Lung (tissue), 12 donors: Measurements from ENCODE around the gene RING1. TPM values are rescaled to one million over a fixed set of nuclear protein-coding genes. Genes with fewer than 3 reads are reported as not detected.

Experiments used
- ATAC-seq: fragments of 200-7000 bp; cut with Tn5 transposase; one replicate; pipeline ENCODE4 v1.9.1; 2020; ENCODE audit warnings: moderate number of reproducible peaks; ENCODE audit not compliant: insufficient read depth, low FRiP score
- DNase-seq, 3 donors: peaks; one replicate each; pipeline ENCODE4 v3.0.0-alpha.2; 2013 to 2017
- H3K27ac ChIP-seq, 2 donors: one replicate each; pipeline ENCODE4 v1.5.1; 2013; ENCODE audit warnings: mild to moderate bottlenecking in 2 of 2, moderate library complexity in 2 of 2, control low read depth in 1 of 2, inconsistent platforms in 1 of 2, low read depth in 1 of 2, low read length in 1 of 2
- H3K27me3 ChIP-seq, 3 donors: one replicate each; pipeline ENCODE4 v1.5.1; 2013; ENCODE audit warnings: low read length in 2 of 3; ENCODE audit not compliant: control insufficient read depth in 3 of 3, insufficient read depth in 3 of 3
- H3K36me3 ChIP-seq, 4 donors: one replicate each; pipeline ENCODE4 v1.5.1; 2013; ENCODE audit warnings: low read length in 4 of 4, mild to moderate bottlenecking in 1 of 4, moderate library complexity in 1 of 4; ENCODE audit not compliant: control insufficient read depth in 4 of 4, insufficient read depth in 4 of 4
- H3K4me1 ChIP-seq, 5 donors: one replicate each; pipeline ENCODE4 v1.5.1; 2013; ENCODE audit warnings: low read length in 5 of 5, mild to moderate bottlenecking in 2 of 5, moderate library complexity in 1 of 5; ENCODE audit not compliant: control insufficient read depth in 5 of 5, insufficient read depth in 5 of 5
- H3K4me3 ChIP-seq: one replicate; pipeline ENCODE4 v1.5.1; 2013; ENCODE audit warnings: mild to moderate bottlenecking, control low read depth, moderate library complexity
- H3K9ac ChIP-seq, 2 donors: one replicate each; pipeline ENCODE4 v1.5.1; 2013; ENCODE audit warnings: low read length in 2 of 2, control low read depth in 1 of 2; ENCODE audit not compliant: insufficient read depth in 1 of 2
- H3K9me3 ChIP-seq, 4 donors: one replicate each; pipeline ENCODE4 v1.5.1; 2013; ENCODE audit warnings: low read length in 3 of 4, mild to moderate bottlenecking in 1 of 4, moderate library complexity in 1 of 4; ENCODE audit not compliant: control insufficient read depth in 4 of 4, insufficient read depth in 3 of 4
- CTCF ChIP-seq: IDR thresholded peaks from 2 replicates; pipeline ENCODE4 v1.5.1; 2012; ENCODE audit warnings: mild to moderate bottlenecking; ENCODE audit errors: control extremely low read depth, extremely low read depth
- WGBS, 2 donors: extraction: QIAGEN DNeasy Blood & Tissue Kit; methylation state at CpG; one replicate each; pipeline ENCODE4 v1.1.7; 2013; 5-methylcytosine and 5-hydroxymethylcytosine counted together
- polyA plus RNA-seq, 2 donors: library from polyadenylated mRNA; stranded (reverse); fragments of 200-250 nt; gene quantifications; one replicate each; pipeline ENCODE4 v1.2.1, GENCODE V29; 2013
- total RNA-seq, 2 donors: library from RNA; depleted of rRNA in 1 of 2; stranded (reverse); fragments of >200 nt in 1 of 2; gene quantifications; one replicate each; pipeline ENCODE4 v1.2.1, GENCODE V29; 2014 to 2021
- donor health status: control.
- donor health status: control.
- donor health status: Bipolar disorder and iron deficiency.
- donor health status: healthy.
- donor health status: DM: yes; HTN: yes; CAD: no.

RING1 gene
- total and polyA plus RNA-seq, 4 donors, result 30.0 to 46.6 (median 38.9) TPM

GRCh38 chr6:33236328-33236727 lies 28.0 kb downstream of the RING1 start:
- Histone ChIP-seq H3K27ac (no peak overlapping the region), H3K27me3 (peaks cover 0 to 3% (median 0%) of the 10 kb centered on the region in 3 donors), H3K9me3 (no peaks in the 10 kb centered on the region), H3K4me1 (no peaks in the 10 kb centered on the region), H3K4me3 (no peak overlapping the region), H3K36me3 (no peaks in the 10 kb centered on the region), H3K9ac (no peak overlapping the region)
- ATAC-seq (no peak), DNase-seq (no peak)
- no peak for TF ChIP-seq CTCF

GRCh38 chr6:33236852-33237251 lies 28.6 kb downstream of the RING1 start:
- 85% methylated on average over 6 of the region's 6 CpGs for WGBS, 2 donors
- Histone ChIP-seq H3K9ac (no peak overlapping the region), H3K4me3 (no peak overlapping the region), H3K27me3 (peaks cover 0 to 3% (median 0%) of the 10 kb centered on the region in 3 donors), H3K9me3 (no peaks in the 10 kb centered on the region), H3K27ac (no peak overlapping the region), H3K4me1 (no peaks in the 10 kb centered on the region), H3K36me3 (no peaks in the 10 kb centered on the region)
- DNase-seq (no peak), ATAC-seq (no peak)
- TF ChIP-seq CTCF, result no peak

GRCh38 chr6:33237741-33238140 lies 29.4 kb downstream of the RING1 start:
- DNase-seq (no peak), ATAC-seq (no peak)
- Histone ChIP-seq H3K9ac (no peak overlapping the region), H3K27ac (no peak overlapping the region), H3K4me1 (no peaks in the 10 kb centered on the region), H3K4me3 (no peak overlapping the region), H3K9me3 (no peaks in the 10 kb centered on the region), H3K36me3 (no peaks in the 10 kb centered on the region), H3K27me3 (peaks cover 0 to 5% (median 0%) of the 10 kb centered on the region in 3 donors)
- 73 to 84% methylated on average over 2 of the region's 2 CpGs for WGBS, 2 donors
- no peak for TF ChIP-seq CTCF

GRCh38 chr6:33241968-33242367 lies 33.7 kb downstream of the RING1 start:
- TF ChIP-seq CTCF, result no peak

More at GRCh38 chr6:33241968-33242367, 33.7 kb downstream of the RING1 start:
- Histone ChIP-seq H3K4me1 (no peaks in the 10 kb centered on the region), H3K36me3 (no peaks in the 10 kb centered on the region), H3K9me3 (no peaks in the 10 kb centered on the region), H3K9ac (no peak overlapping the region), H3K27me3 (peaks cover 0 to 3% (median 0%) of the 10 kb centered on the region in 3 donors), H3K27ac (no peak overlapping the region), H3K4me3 (no peak overlapping the region)
- WGBS, 2 donors, result 51 to 53% methylated on average over 3 of the region's 3 CpGs
- DNase-seq (no peak), ATAC-seq (no peak)
